Thyroid gland (tissue), 4 donors: ENCODE data around the gene DYTN. TPM values are rescaled to one million over a fixed set of nuclear protein-coding genes. Genes with fewer than 3 reads are reported as not detected.

Source experiments
- DNase-seq, 2 donors: peaks; one replicate each; pipeline ENCODE4 v3.0.0-alpha.2; 2019
- H3K27ac ChIP-seq, 3 donors: fragments of 200-600 bp; sonication (generic); 1 replicate in 2 of 3; 2 replicates in 1 of 3; pipeline ENCODE4 v1.5.1; 2016 to 2019; ENCODE audit warnings: mild to moderate bottlenecking in 1 of 3, moderate library complexity in 1 of 3
- H3K27me3 ChIP-seq: fragments of 200-600 bp; sonication (generic); one replicate; pipeline ENCODE4 v1.5.1; 2019
- H3K36me3 ChIP-seq, 2 donors: fragments of 200-600 bp; sonication (generic); one replicate each; pipeline ENCODE4 v1.5.1; 2016 to 2019
- H3K4me1 ChIP-seq, 2 donors: fragments of 200-600 bp; sonication (generic); one replicate each; pipeline ENCODE4 v1.5.1; 2017 to 2019
- H3K4me3 ChIP-seq, 3 donors: fragments of 200-600 bp; sonication (generic); replicated peaks in 1 of 3; 1 replicate in 2 of 3; 2 replicates in 1 of 3; pipeline ENCODE4 v1.5.1; 2016; ENCODE audit warnings: mild to moderate bottlenecking in 1 of 3
- H3K9me3 ChIP-seq: fragments of 200-600 bp; sonication (generic); one replicate; pipeline ENCODE4 v1.5.1; 2017
- CTCF ChIP-seq, 6 experiments: fragments of 200-600 bp in 3 of 6; fragments of 450-650 bp in 3 of 6; sonication (generic) in 3 of 6; IDR thresholded peaks; one replicate each; pipeline ENCODE4 v1.5.1; 2016 to 2019; ENCODE audit warnings: antibody characterized with exemption in 6 of 6, mild to moderate bottlenecking in 2 of 6, inconsistent platforms in 1 of 6, moderate library complexity in 1 of 6
- POLR2A ChIP-seq, 2 donors: fragments of 450-650 bp; IDR thresholded peaks; one replicate each; pipeline ENCODE4 v1.6.1; 2017; ENCODE audit warnings: antibody characterized with exemption in 2 of 2, mild to moderate bottlenecking in 2 of 2, moderate library complexity in 1 of 2
- WGBS, 2 donors: methylation state at CpG; one replicate each; pipeline ENCODE4 v1.1.5; 2017; 5-methylcytosine and 5-hydroxymethylcytosine counted together
- intact Hi-C: fragments of 100-400 bp; cut with DNase I; formaldehyde crosslinking; loops from one replicate; pipeline ENCODE4 v1.15.1; 2023
- total RNA-seq, 4 donors: library from RNA; depleted of rRNA; stranded (reverse); fragments of >200 nt; gene quantifications; one replicate each; pipeline ENCODE4 v1.2.3, GENCODE V29; 2016

DYTN gene
- total RNA-seq, 4 donors from 2014 or later: not detected

- no peak for DNase-seq
- WGBS, 2 donors: 58 to 73% methylated on average over 2 of the region's 2 CpGs
- H3K36me3 ChIP-seq: no peaks in the 10 kb centered on the region
- intact Hi-C loops: no loop called here
- TF ChIP-seq CTCF (IDR thresholded peaks at IDR 0.05) (no peak), POLR2A (IDR thresholded peaks at IDR 0.05) (no peak)
- peaks cover 3% of the 10 kb centered on the region for H3K27me3 ChIP-seq
- H3K4me3 ChIP-seq: no peak overlapping the region
- H3K9me3 ChIP-seq: no peaks in the 10 kb centered on the region
- no peak overlapping the region for H3K27ac ChIP-seq
- H3K4me1 ChIP-seq: no peaks in the 10 kb centered on the region
Measured at GRCh38 chr2:206688453-206688852, 29.7 kb downstream of the DYTN start.

- 88 to 91% methylated on average over 4 of the region's 4 CpGs for WGBS, 2 donors
- DNase-seq: no peak
- Histone ChIP-seq H3K4me3 (no peak overlapping the region), H3K27me3 (peaks cover 3% of the 10 kb centered on the region), H3K4me1 (no peaks in the 10 kb centered on the region), H3K36me3 (no peaks in the 10 kb centered on the region), H3K9me3 (no peaks in the 10 kb centered on the region), H3K27ac (no peak overlapping the region)
- intact Hi-C loops: no loop called here
- TF ChIP-seq CTCF (IDR thresholded peaks at IDR 0.05) (no peak), POLR2A (IDR thresholded peaks at IDR 0.05) (no peak)
Measured at GRCh38 chr2:206683546-206683945, 34.6 kb downstream of the DYTN start.

DNA sequence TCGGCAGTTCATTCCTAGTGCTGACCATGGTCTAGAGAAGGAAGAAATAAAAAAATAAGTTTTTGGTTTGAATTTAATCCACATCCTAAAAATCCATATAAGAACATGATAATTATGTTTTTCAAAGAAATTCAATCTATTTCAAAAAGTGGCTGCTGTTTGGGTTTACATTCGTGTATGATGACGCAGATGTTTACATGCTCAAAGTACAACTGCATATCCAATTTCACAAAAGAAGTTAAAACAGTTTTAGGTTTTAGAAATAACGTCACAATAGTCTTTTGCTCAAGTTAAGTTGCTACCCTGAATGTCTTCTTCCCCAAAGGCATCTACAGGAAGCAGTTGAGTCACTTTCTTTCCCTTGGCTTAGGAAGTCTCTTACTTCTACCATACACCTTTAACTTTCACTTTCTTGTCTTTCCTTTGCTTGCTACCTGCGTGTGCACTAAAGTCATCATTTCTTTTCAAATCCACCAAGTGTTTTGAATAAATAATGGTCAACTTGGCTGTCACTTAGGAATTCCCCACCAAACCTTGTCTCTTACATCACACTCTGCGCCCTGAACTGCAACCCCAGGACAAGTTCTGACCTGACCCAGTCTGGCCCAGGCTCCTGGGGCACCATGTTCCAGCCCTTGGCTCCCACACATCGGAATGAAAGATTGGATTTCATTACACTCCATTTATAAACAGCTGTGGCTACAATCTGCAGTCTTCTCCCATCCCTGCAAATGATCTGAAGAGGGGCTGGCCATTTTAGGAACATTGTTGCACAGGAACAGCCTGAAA is 47.5 kb downstream of the DYTN start:
- TF ChIP-seq POLR2A (IDR thresholded peaks at IDR 0.05) (no peak), CTCF (IDR thresholded peaks at IDR 0.05) (no peak)
- Histone ChIP-seq H3K36me3 (no peaks in the 10 kb centered on the region), H3K4me3 (no peak overlapping the region), H3K27me3 (no peaks in the 10 kb centered on the region), H3K27ac (no peak overlapping the region), H3K4me1 (no peaks in the 10 kb centered on the region), H3K9me3 (no peaks in the 10 kb centered on the region)
- intact Hi-C loops: no loop called here
- no peak for DNase-seq
- WGBS, 2 donors: 78 to 81% methylated on average over 7 of the region's 7 CpGs

DNA sequence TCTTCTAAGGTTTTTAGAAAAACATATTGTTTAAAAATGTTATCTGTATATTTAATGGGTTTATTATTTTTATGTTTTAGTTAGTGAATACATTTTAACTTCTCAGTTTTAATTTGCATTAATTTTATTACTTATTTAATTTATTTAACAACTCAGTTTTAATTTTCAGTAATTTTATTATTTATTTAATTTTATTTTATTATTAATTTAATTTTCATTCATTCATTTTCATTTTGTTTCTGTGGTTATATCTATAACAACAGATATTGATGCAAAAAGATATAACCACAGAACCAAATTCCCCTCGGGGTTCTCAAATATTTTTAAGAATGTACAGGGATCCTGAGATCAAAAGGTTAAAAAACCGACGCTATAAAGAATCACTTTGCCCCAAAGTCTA is 52.9 kb downstream of the DYTN start:
- Histone ChIP-seq H3K4me1 (no peaks in the 10 kb centered on the region), H3K36me3 (no peaks in the 10 kb centered on the region), H3K4me3 (no peak overlapping the region), H3K9me3 (no peaks in the 10 kb centered on the region), H3K27me3 (no peaks in the 10 kb centered on the region), H3K27ac (no peak overlapping the region)
- intact Hi-C loops: no loop called here
- no peak for TF ChIP-seq CTCF (IDR thresholded peaks at IDR 0.05)
- no peak for TF ChIP-seq POLR2A (IDR thresholded peaks at IDR 0.05)
- WGBS, 2 donors: 86 to 90% methylated on average over 3 of the region's 3 CpGs
- DNase-seq: no peak

DNA sequence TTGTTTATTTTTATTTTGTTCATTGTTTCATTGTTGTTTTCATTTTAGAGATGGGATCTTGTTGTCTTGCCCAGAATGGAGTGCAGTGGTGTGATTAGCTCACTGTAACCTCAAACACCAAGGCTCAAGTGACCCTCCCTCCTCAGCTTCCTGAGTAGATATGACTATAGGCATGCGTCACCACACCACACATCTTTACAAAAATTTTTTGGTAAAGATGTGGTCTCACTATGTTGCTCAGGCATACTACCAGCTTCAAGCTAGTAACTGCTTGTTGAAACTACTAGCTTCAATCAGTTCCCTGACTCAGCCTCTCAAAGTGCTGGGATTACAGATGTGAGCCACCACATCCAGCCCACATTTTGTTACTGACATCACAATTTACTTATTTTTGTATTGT is 61.1 kb downstream of the DYTN start:
- no peak for TF ChIP-seq POLR2A (IDR thresholded peaks at IDR 0.05)
- TF ChIP-seq CTCF (IDR thresholded peaks at IDR 0.05): no peak
- Histone ChIP-seq H3K27me3 (no peaks in the 10 kb centered on the region), H3K4me1 (no peaks in the 10 kb centered on the region), H3K36me3 (no peaks in the 10 kb centered on the region), H3K27ac (no peak overlapping the region), H3K4me3 (no peak overlapping the region), H3K9me3 (no peaks in the 10 kb centered on the region)
- DNase-seq: no peak
- intact Hi-C loops: no loop called here
- WGBS, 2 donors: 83 to 100% methylated on average over 1 of the region's 1 CpG
